Neural progenitor cell (in vitro differentiated cells): ENCODE results near the gene PSEN1. TPM values are rescaled to one million over a fixed set of nuclear protein-coding genes. Genes with fewer than 3 reads are reported as not detected.

Source experiments
- DNase-seq: peaks from one replicate; pipeline ENCODE4 v3.0.0-alpha.2; 2016; ENCODE audit warnings: low spot score
- H2AFZ ChIP-seq: fragments of 200-600 bp; sonication (generic); replicated peaks from 2 replicates; pipeline ENCODE4 v1.6.1; 2016; ENCODE audit warnings: antibody characterized with exemption
- H3F3A ChIP-seq: fragments of 200-600 bp; sonication (generic); 2 replicates; pipeline ENCODE4 v1.6.1; 2016; ENCODE audit warnings: antibody characterized with exemption, low read depth
- H3K27ac ChIP-seq: fragments of 200-600 bp; sonication (generic); 2 replicates; pipeline ENCODE4 v1.5.1; 2016; ENCODE audit warnings: mild to moderate bottlenecking
- H3K27me3 ChIP-seq: fragments of 200-600 bp; sonication (generic); 2 replicates; pipeline ENCODE4 v1.6.1; 2016; ENCODE audit warnings: mild to moderate bottlenecking, moderate library complexity
- H3K36me3 ChIP-seq: fragments of 200-600 bp; sonication (generic); 2 replicates; pipeline ENCODE4 v1.5.1; 2016
- H3K4me1 ChIP-seq: fragments of 200-600 bp; sonication (generic); 2 replicates; pipeline ENCODE4 v1.6.1; 2016; ENCODE audit warnings: mixed run types
- H3K4me2 ChIP-seq: fragments of 200-600 bp; sonication (generic); 2 replicates; pipeline ENCODE4 v1.6.1; 2016
- H3K4me3 ChIP-seq: fragments of 200-600 bp; sonication (generic); 2 replicates; pipeline ENCODE4 v1.5.1; 2016
- H3K79me2 ChIP-seq: fragments of 200-600 bp; sonication (generic); 2 replicates; pipeline ENCODE4 v1.6.1; 2016; ENCODE audit warnings: low read depth
- H3K9ac ChIP-seq: fragments of 200-600 bp; sonication (generic); 2 replicates; pipeline ENCODE4 v1.6.1; 2016
- H3K9me3 ChIP-seq: fragments of 200-600 bp; sonication (generic); 2 replicates; pipeline ENCODE4 v1.5.1; 2016; ENCODE audit warnings: low read depth
- H4K20me1 ChIP-seq: fragments of 200-600 bp; sonication (generic); 2 replicates; pipeline ENCODE4 v1.6.1; 2016; ENCODE audit warnings: low read depth
- H3K27ac Mint-ChIP-seq: 3 replicates; pipeline ENCODE4 v1.8.0; 2021; ENCODE audit warnings: mixed read lengths
- H3K27me3 Mint-ChIP-seq: 2 replicates; pipeline ENCODE4 v1.8.0; 2022; ENCODE audit warnings: low read depth, mild to moderate bottlenecking, inconsistent platforms, moderate library complexity, mixed read lengths; ENCODE audit not compliant: insufficient read depth
- H3K36me3 Mint-ChIP-seq: 3 replicates; pipeline ENCODE4 v1.8.0; 2021; ENCODE audit warnings: mixed read lengths
- H3K4me1 Mint-ChIP-seq: 3 replicates; pipeline ENCODE4 v1.8.0; 2021; ENCODE audit warnings: mixed read lengths
- H3K4me3 Mint-ChIP-seq: 3 replicates; pipeline ENCODE4 v1.8.0; 2021; ENCODE audit warnings: mild to moderate bottlenecking, moderate library complexity, mixed read lengths
- H3K9me3 Mint-ChIP-seq: 3 replicates; pipeline ENCODE4 v1.8.0; 2020; ENCODE audit warnings: mixed read lengths
- EZH2 ChIP-seq: fragments of 200-600 bp; sonication (generic); IDR thresholded peaks from 2 replicates; pipeline ENCODE4 v1.6.1; 2017; ENCODE audit warnings: antibody characterized with exemption, mild to moderate bottlenecking, moderate library complexity
- EZH2phosphoT487 ChIP-seq: fragments of 200-600 bp; sonication (generic); IDR thresholded peaks from 2 replicates; pipeline ENCODE4 v1.6.1; 2017; ENCODE audit warnings: antibody characterized with exemption
- total RNA-seq: library from RNA; depleted of rRNA; stranded (reverse); fragments of >200 nt; gene quantifications from 2 replicates; pipeline ENCODE4 v1.2.3, GENCODE V29; 2015; ENCODE audit warnings: low replicate concordance
- TF ChIP-seq, protein P1 (sequence below): fragments of 200-600 bp; sonication (generic); IDR thresholded peaks from 2 replicates; pipeline ENCODE4 v1.5.1; 2017; ENCODE audit warnings: antibody characterized with exemption, mild to moderate bottlenecking

PSEN1 gene
- total RNA-seq, 1 donor from 2014 or later: 80.5 TPM

DNA sequence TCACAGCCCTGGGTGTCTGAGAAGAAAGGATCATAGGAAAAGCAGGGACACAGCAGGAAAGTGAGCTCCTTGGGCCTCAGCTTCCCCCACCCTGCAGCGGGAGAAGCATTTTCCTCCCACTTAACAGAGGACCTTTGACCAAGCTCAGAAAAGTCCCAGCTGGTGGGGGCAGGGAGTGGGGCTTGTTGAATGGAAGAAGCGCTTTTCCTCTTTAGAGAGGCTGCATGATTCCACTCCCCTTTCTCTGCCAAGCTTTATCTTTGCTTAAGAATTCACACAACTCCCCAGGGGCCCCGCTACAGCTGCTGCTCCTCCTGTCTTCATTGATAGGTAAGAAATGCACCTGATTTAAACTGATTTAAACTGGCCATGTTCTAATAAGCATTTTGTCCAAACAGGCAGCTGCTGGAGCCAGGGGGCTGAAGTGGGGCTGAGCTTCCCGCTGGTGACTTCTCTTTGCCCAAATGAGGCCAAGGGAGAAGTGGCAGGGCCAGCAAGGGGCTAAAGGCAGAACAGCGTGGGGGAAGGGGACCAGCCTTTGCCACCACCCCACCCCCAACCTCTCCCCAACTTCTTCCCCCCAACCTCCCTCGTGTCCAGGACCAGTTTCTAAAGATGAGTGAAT, 99.3 kb downstream of the PSEN1 start:
- Histone ChIP-seq H3K79me2 (peaks cover 13% of the 10 kb centered on the region), H3K4me2 (peak overlapping the region; percentile 81), H3K9ac (no peak overlapping the region), H3K36me3 (no peaks in the 10 kb centered on the region), H3K9me3 (no peaks in the 10 kb centered on the region), H4K20me1 (peaks cover 9% of the 10 kb centered on the region), H3K27me3 (peaks cover 49% of the 10 kb centered on the region), H3K4me1 (peaks cover 73% of the 10 kb centered on the region), H3F3A (peaks cover 40% of the 10 kb centered on the region), H2AFZ (no peak overlapping the region), H3K27ac (peak overlapping the region; percentile 80), H3K4me3 (peak overlapping the region; percentile 71)
- Mint-ChIP-seq H3K27me3 (peaks cover 37% of the 10 kb centered on the region), H3K4me3 (peak overlapping the region; percentile 71), H3K9me3 (peaks cover 2% of the 10 kb centered on the region), H3K27ac (peak overlapping the region; percentile 46), H3K36me3 (no peaks in the 10 kb centered on the region), H3K4me1 (peaks cover 57% of the 10 kb centered on the region)
- TF ChIP-seq EZH2 (peak; percentile 26), EZH2phosphoT487 (peak; percentile 43)
- TF ChIP-seq, protein P1, sequence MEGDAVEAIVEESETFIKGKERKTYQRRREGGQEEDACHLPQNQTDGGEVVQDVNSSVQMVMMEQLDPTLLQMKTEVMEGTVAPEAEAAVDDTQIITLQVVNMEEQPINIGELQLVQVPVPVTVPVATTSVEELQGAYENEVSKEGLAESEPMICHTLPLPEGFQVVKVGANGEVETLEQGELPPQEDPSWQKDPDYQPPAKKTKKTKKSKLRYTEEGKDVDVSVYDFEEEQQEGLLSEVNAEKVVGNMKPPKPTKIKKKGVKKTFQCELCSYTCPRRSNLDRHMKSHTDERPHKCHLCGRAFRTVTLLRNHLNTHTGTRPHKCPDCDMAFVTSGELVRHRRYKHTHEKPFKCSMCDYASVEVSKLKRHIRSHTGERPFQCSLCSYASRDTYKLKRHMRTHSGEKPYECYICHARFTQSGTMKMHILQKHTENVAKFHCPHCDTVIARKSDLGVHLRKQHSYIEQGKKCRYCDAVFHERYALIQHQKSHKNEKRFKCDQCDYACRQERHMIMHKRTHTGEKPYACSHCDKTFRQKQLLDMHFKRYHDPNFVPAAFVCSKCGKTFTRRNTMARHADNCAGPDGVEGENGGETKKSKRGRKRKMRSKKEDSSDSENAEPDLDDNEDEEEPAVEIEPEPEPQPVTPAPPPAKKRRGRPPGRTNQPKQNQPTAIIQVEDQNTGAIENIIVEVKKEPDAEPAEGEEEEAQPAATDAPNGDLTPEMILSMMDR: no peak
- peak; percentile 83 for DNase-seq

DNA sequence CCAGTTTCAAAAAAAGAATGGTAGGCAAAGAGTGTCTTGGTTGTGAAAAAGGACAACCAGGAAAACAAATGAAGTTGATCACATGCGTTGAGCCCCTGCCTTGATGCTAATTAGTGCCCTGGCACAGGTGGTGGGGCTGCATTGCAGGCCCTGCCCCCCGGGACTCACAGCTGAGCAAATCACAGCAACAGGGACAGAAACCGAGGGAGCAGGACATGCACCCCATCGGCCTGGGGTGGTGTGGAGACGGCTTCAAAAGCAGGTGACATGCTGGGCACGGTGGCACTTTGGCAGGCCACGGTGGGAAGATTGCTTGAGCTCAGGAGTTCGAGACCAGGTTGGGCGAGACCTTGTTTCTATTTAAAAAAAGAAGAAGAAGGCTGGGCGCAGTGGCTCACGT, 99.8 kb downstream of the PSEN1 start:
- Mint-ChIP-seq H3K4me3 (peak overlapping the region; percentile 71), H3K9me3 (peaks cover 2% of the 10 kb centered on the region), H3K4me1 (peaks cover 57% of the 10 kb centered on the region), H3K36me3 (no peaks in the 10 kb centered on the region), H3K27me3 (peaks cover 37% of the 10 kb centered on the region), H3K27ac (peak overlapping the region; percentile 67)
- Histone ChIP-seq H3K9me3 (no peaks in the 10 kb centered on the region), H3K4me1 (peaks cover 75% of the 10 kb centered on the region), H3K4me3 (peak overlapping the region; percentile 71), H3F3A (peaks cover 40% of the 10 kb centered on the region), H3K79me2 (peaks cover 13% of the 10 kb centered on the region), H3K27me3 (peaks cover 49% of the 10 kb centered on the region), H3K4me2 (peak overlapping the region; percentile 81), H3K36me3 (no peaks in the 10 kb centered on the region), H2AFZ (no peak overlapping the region), H4K20me1 (peaks cover 9% of the 10 kb centered on the region), H3K27ac (peak overlapping the region; percentile 80), H3K9ac (no peak overlapping the region)
- TF ChIP-seq EZH2phosphoT487: no peak
- peak; percentile 50 for DNase-seq

DNA sequence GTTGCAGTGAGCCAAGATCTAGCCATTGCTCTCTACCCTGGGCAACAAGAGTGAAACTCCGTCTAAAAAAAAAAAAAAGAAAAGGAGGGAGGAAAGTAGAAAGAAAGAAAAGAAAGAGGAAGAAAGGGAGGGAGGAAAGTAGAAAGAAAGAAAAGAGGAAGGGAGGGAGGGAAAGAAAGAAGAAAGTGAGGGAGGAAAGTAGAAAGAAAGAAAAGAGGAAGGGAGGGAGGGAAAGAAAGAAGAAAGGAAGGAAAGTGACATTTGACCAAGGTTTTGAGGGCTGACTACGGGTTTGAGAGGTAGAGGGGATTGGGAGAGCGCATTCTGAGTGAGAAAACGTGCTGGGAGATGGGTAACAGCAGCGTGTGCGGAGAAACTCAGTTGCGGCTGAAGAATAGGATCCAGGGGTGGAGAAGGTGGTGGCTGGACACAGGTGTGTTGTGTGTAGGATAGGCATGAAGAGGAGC, 100.5 kb downstream of the PSEN1 start:
- Histone ChIP-seq H3F3A (peaks cover 40% of the 10 kb centered on the region), H3K79me2 (peaks cover 13% of the 10 kb centered on the region), H4K20me1 (peaks cover 9% of the 10 kb centered on the region), H2AFZ (peak overlapping the region; percentile 90), H3K9me3 (no peaks in the 10 kb centered on the region), H3K36me3 (no peaks in the 10 kb centered on the region), H3K27me3 (peaks cover 49% of the 10 kb centered on the region), H3K9ac (no peak overlapping the region), H3K27ac (no peak overlapping the region), H3K4me1 (peaks cover 78% of the 10 kb centered on the region), H3K4me3 (peak overlapping the region; percentile 71), H3K4me2 (peak overlapping the region; percentile 81)
- H3K36me3 Mint-ChIP-seq: no peaks in the 10 kb centered on the region
- H3K9me3 Mint-ChIP-seq: peaks cover 2% of the 10 kb centered on the region
- TF ChIP-seq EZH2phosphoT487: no peak
- no peak for TF ChIP-seq EZH2
- TF ChIP-seq, protein P1: no peak
- peak overlapping the region; percentile 79 for H3K4me3 Mint-ChIP-seq
- no peak overlapping the region for H3K27ac Mint-ChIP-seq
- DNase-seq: peak; percentile 24
- peaks cover 57% of the 10 kb centered on the region for H3K4me1 Mint-ChIP-seq
- peaks cover 37% of the 10 kb centered on the region for H3K27me3 Mint-ChIP-seq

DNA sequence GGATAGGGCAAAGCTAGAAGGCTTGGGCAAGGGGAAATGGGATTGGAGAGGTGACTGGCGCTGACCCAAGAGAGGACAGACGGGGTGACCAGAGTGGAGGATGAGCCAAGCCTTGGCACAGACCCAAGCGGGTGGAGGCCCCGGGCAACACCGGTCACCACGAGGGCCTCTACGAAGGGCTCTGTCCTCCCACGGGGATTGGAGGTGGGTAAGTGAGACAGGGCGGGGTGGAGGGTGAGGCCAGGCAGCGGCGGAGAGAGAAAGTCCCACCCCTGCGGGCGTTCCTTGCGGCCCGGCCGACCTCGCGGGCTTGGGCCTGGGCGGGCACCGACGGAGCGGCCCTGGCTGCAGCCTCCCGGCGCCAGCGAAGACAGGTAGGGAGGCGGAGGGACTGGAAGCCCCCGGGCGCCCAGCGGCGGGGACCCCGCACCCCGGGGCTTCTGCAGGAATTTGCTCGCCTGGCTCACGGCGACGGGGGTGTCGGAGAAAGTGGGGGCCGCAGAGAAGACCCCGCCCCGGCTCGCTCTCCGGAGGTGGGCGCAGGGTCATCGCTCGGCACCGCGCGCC, 101.0 kb downstream of the PSEN1 start, which contains the start of gene PAPLN:
PAPLN (plus strand) TSS at position 288 of the 567 bp plus-strand sequence. CDS start 2,273 bp downstream, outside the sequence.
- peaks cover 2% of the 10 kb centered on the region for H3K9me3 Mint-ChIP-seq
- H3K36me3 Mint-ChIP-seq: no peaks in the 10 kb centered on the region
- Histone ChIP-seq H3K4me1 (peaks cover 74% of the 10 kb centered on the region), H3F3A (peaks cover 40% of the 10 kb centered on the region), H3K27ac (no peak within 1 kb of the TSS), H2AFZ (peak within 1 kb of the TSS; percentile 90), H4K20me1 (peaks cover 9% of the 10 kb centered on the region), H3K4me2 (peak within 1 kb of the TSS; percentile 81), H3K4me3 (peak within 1 kb of the TSS; percentile 71), H3K9ac (peak within 1 kb of the TSS; percentile 4), H3K79me2 (peaks cover 13% of the 10 kb centered on the region), H3K27me3 (peaks cover 49% of the 10 kb centered on the region), H3K9me3 (no peaks in the 10 kb centered on the region), H3K36me3 (no peaks in the 10 kb centered on the region)
- TF ChIP-seq EZH2 (no peak), EZH2phosphoT487 (peak; percentile 41)
- peaks cover 40% of the 10 kb centered on the region for H3K27me3 Mint-ChIP-seq
- no peak within 1 kb of the TSS for H3K27ac Mint-ChIP-seq
- H3K4me3 Mint-ChIP-seq: peak within 1 kb of the TSS; percentile 79
- peaks cover 60% of the 10 kb centered on the region for H3K4me1 Mint-ChIP-seq
- DNase-seq: peak; percentile 61
